Rectal smooth muscle tissue (tissue), 1 donor: Measurements from ENCODE around the gene NPAS3.

Experiments used
- H3K27ac ChIP-seq: one replicate; pipeline ENCODE4 v1.7.0; 2013; ENCODE audit warnings: low read depth, low read length, inconsistent platforms
- H3K27me3 ChIP-seq: one replicate; pipeline ENCODE4 v1.7.0; 2013; ENCODE audit warnings: low read length; ENCODE audit not compliant: control insufficient read depth, insufficient read depth
- H3K36me3 ChIP-seq: one replicate; pipeline ENCODE4 v1.7.0; 2013; ENCODE audit warnings: low read length; ENCODE audit not compliant: control insufficient read depth, insufficient read depth
- H3K4me1 ChIP-seq: one replicate; pipeline ENCODE4 v1.7.0; 2013; ENCODE audit warnings: low read length; ENCODE audit not compliant: control insufficient read depth, insufficient read depth
- H3K4me3 ChIP-seq: one replicate; pipeline ENCODE4 v1.7.0; 2013; ENCODE audit warnings: low read length
- H3K9ac ChIP-seq: one replicate; pipeline ENCODE4 v1.7.0; 2013; ENCODE audit warnings: low read length

The NPAS3 gene

DNA sequence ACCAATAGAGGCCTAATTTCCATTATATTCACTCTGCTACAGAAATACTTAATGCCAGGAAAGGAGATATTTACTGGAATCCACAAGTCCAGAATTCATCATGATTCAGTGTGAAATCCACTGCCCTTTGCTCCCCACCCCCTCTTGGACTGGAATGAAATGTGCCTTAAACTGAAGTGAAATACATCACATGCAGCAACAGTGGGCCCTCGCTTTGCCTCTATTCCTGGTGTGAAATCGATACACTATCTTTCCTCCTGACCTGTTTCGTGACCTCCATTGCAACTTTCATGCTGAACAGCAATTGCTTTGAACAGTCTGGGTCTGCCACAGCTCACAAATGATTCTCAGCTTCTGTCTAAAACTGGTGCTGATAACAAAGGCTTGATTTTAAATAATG lies 100.6 kb downstream of the NPAS3 start:
- Histone ChIP-seq H3K9ac (no peak overlapping the region), H3K27me3 (no peaks in the 10 kb centered on the region), H3K4me3 (no peak overlapping the region), H3K27ac (no peak overlapping the region), H3K4me1 (no peaks in the 10 kb centered on the region), H3K36me3 (no peaks in the 10 kb centered on the region)

DNA sequence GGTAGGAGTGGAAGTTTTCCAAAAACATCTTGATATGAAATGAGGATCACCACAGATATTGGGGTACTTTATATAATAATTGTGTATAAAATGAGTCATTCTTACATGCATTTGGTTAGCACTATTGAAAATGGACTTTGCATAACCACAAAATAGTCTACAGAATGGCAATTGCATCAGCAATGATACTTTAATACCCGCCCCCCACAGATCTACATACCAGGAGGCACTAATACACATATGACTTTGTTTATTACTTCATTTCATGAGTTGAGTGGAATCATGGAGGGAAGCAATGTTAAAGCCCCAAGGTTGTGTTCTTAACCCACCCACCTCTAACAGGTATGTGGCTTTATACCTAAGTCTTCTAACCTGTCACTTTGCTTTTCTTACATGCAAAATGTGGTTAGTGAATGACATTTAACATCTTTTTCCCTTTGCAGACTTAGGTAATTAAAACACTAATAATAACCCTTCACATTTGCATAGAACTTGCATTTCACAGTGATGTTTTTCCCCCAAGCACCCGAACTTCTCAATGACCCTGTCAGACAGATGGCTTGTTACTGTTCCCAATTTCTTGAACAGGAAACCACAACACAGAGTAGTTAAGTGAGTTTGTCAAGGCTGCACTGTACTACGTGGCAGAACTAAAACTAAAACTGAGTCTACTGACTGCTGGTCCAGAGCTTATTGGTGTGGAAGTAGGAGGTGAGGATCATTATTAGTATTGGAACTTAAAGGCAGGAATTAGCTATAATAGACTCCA lies 101.9 kb downstream of the NPAS3 start:
- H3K4me1 ChIP-seq = no peaks in the 10 kb centered on the region
- H3K27ac ChIP-seq = no peak overlapping the region
- no peaks in the 10 kb centered on the region for H3K36me3 ChIP-seq
- H3K9ac ChIP-seq = no peak overlapping the region
- H3K4me3 ChIP-seq = no peak overlapping the region
- H3K27me3 ChIP-seq = no peaks in the 10 kb centered on the region

DNA sequence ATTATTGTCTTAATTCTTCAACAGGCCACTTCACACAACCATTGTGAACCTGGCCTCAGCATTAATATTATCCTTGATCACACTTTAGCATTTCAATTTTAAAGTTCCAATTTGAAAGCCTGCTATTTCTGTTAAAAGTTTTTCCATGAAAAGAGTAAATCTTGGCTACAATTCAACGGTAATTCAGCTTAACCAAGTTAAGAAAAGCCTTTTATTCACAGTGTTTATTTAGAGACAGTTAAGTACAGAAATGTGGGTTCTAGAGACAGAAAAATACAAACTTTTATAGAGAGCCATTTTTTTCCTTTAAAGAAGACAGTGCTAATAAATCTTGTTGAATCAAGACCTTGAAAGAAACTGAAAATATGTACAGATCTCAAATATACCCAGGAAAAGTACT lies 103.9 kb downstream of the NPAS3 start:
- H3K27me3 ChIP-seq = no peaks in the 10 kb centered on the region
- H3K27ac ChIP-seq = no peak overlapping the region
- no peak overlapping the region for H3K4me3 ChIP-seq
- no peaks in the 10 kb centered on the region for H3K36me3 ChIP-seq
- no peaks in the 10 kb centered on the region for H3K4me1 ChIP-seq
- no peak overlapping the region for H3K9ac ChIP-seq

DNA sequence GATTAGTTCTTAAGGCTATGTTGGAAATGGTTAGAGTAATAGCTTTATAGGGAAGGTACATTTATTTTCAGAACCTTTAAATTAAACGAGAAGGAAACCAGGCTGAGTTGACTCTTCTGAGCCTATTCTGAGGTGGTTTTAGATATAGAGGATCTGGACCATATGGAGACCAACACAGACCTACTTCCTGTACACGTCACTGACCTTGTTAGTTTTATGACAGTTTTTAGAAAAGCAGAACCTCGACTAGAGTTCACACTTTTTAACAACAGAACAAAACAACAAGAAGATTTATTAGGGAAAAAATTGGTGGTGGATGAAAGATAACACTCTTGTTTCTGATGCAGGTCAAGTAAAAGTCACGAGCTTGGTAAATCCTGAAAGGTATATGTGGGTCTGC lies 107.1 kb downstream of the NPAS3 start:
- Histone ChIP-seq H3K36me3 (no peaks in the 10 kb centered on the region), H3K27me3 (no peaks in the 10 kb centered on the region), H3K4me1 (no peaks in the 10 kb centered on the region), H3K27ac (no peak overlapping the region), H3K9ac (no peak overlapping the region), H3K4me3 (no peak overlapping the region)

DNA sequence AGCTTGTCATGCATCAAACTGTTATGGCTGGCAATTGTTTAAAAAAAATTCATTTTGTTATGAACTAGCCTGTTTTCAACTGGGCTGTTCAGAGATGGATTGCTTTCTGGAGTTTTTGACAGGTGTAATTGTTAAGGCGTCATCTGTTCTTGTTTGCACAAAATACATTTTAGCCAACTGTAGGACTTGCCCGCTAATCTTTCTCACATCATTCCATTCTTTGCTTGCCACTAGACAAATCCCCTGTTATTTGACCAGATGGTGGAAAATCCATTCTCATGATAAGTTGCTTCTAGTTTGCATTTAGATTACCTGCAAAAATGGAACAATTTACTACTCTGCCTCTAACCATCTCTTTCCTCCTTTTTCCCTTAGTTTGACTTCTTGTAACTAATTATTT lies 114.3 kb downstream of the NPAS3 start:
- no peaks in the 10 kb centered on the region for H3K36me3 ChIP-seq

DNA sequence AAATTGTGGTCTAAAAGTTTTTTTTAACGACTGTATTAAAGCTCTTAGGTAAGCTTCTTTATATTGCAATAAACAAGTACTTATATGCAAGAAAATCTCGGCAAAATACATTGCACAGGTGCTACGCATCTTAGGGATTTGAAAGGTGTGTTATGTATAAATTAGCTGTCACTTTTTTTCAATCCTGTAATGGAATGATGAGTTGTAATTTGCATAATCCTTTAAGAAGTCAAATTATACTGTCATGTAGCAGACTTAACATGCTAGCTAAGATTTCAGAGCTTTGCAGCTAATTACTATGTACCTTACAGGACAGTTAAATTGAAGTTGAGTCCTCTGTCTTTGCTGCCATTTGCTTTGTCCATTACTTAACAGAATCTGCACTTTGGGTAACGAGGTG lies 117.5 kb downstream of the NPAS3 start:
- Histone ChIP-seq H3K36me3 (no peaks in the 10 kb centered on the region), H3K4me1 (no peaks in the 10 kb centered on the region), H3K27ac (no peak overlapping the region), H3K27me3 (no peaks in the 10 kb centered on the region), H3K9ac (no peak overlapping the region), H3K4me3 (no peak overlapping the region)

More for the DNA sequence above, 114.3 kb downstream of the NPAS3 start:
- Histone ChIP-seq H3K27ac (no peak overlapping the region), H3K27me3 (no peaks in the 10 kb centered on the region), H3K4me3 (no peak overlapping the region), H3K4me1 (no peaks in the 10 kb centered on the region), H3K9ac (no peak overlapping the region)

DNA sequence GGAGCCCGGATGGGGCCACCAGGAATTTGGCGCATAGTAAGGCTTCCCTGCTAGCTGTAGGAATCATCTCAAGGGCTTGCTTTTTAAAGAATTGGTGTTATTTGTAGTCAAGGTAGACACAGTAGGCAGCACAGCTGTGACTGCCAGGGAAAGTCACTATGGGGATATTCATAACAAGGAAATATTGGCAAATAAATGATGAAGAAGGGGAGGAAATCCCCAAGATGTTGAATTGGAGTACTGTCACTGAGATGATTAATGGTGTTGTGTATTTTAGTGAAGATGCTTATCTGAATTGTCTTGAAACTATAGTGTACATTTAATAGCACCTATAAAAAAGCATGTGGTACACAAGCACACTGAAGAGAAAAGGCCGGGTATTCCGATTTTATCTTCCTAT lies 118.9 kb downstream of the NPAS3 start:
- Histone ChIP-seq H3K4me1 (no peaks in the 10 kb centered on the region), H3K9ac (no peak overlapping the region)

DNA sequence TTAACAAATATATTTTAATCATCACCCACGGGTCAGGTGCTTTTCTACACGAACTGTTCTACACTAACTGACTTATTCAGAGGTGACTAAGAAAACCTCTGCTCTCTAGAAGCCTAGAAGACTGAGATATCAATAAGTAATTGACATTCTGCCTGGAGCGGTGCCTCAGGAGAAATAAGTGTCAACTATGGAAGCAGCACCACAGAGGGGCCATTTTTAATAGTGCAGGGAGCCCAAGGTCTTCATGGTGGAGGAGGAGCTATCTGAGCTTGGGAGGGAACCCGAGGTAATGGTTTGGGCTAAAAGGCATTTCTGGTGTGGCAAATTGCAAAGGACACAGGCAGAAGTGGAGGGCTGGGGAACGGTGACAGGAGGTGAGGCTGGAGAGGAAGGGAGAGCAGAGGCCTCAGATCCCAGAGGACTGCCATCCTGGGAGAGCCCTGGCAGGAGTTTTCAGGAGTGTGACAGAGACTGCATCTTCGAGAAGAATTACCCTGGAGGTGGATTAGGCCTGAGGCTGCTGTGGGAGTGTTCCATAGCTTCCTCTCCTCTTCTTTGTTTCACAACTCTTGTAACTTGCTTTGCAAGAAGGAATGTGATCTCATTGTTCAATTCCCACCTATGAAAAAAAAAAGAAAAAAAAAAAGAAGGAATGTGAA lies 123.1 kb downstream of the NPAS3 start:
- H3K36me3 ChIP-seq = no peaks in the 10 kb centered on the region
- H3K9ac ChIP-seq = no peak overlapping the region
- no peaks in the 10 kb centered on the region for H3K27me3 ChIP-seq
- no peaks in the 10 kb centered on the region for H3K4me1 ChIP-seq
- H3K27ac ChIP-seq = no peak overlapping the region
- H3K4me3 ChIP-seq = no peak overlapping the region

More for the DNA sequence above, 118.9 kb downstream of the NPAS3 start:
- H3K4me3 ChIP-seq = no peak overlapping the region
- H3K27ac ChIP-seq = no peak overlapping the region
- no peaks in the 10 kb centered on the region for H3K27me3 ChIP-seq
- no peaks in the 10 kb centered on the region for H3K36me3 ChIP-seq

DNA sequence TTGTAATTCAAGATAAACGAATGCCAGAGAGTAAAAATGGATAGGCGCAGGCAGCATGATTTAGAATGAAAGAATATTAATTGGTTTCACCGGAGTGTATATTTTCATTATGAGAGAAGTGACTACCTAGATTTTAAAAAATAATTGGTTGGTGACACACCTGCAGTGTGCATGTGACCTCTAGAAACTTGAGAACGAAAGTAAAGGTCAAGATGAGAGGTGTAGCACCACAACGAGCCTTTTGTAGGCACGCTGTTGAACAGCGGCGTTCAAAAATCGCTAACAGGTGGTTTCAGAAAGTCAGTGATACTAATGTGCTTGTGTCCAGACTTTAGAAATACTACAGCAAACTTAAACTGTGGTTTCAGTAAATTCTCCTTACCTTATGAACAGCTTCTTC lies 123.8 kb downstream of the NPAS3 start:
- no peak overlapping the region for H3K4me3 ChIP-seq
- H3K9ac ChIP-seq = no peak overlapping the region

DNA sequence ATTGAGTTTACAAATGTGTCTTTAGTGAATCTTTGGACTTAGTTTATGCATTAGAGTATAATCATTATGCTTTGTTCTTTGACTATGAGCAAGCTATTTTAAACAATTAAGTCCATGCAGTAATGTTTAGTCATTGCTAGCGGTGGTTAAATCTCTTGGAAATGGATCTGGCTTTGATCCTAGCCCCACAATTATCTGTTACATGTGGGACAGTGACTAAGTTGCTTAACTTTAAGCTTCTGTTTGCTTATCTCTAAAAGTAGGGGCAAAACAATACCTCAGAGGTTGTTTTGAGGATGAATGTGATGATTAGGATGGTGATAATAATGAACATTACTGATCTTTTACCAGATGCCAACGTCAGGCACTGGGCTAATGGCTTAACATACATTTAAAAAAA lies 124.2 kb downstream of the NPAS3 start:
- H3K36me3 ChIP-seq = no peaks in the 10 kb centered on the region
- H3K9ac ChIP-seq = no peak overlapping the region
- H3K27ac ChIP-seq = no peak overlapping the region
- H3K27me3 ChIP-seq = no peaks in the 10 kb centered on the region
- H3K4me1 ChIP-seq = no peaks in the 10 kb centered on the region
- no peak overlapping the region for H3K4me3 ChIP-seq

More for the DNA sequence above, 123.8 kb downstream of the NPAS3 start:
- no peak overlapping the region for H3K27ac ChIP-seq
- no peaks in the 10 kb centered on the region for H3K27me3 ChIP-seq
- no peaks in the 10 kb centered on the region for H3K4me1 ChIP-seq
- H3K36me3 ChIP-seq = no peaks in the 10 kb centered on the region

DNA sequence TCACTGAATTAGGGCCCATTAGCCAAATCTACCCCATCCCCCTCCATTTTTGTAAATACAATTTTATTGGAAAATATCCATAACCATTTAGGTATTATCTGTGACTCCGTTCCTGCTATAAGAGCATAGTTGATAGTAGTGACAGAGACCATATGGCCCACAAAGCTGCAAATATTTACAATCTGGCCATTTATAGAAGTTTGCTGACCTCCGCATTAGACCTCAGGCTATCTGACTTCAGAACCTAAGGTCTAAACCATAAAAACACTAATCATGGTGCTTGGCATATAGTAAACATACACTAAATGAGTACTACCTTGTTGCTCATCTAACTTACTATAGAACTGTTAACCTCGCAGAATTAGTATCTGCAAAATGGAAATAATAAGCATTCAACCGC lies 124.8 kb downstream of the NPAS3 start:
- no peaks in the 10 kb centered on the region for H3K36me3 ChIP-seq
- H3K9ac ChIP-seq = no peak overlapping the region
- H3K4me1 ChIP-seq = no peaks in the 10 kb centered on the region
- H3K27me3 ChIP-seq = no peaks in the 10 kb centered on the region
- H3K4me3 ChIP-seq = no peak overlapping the region
- H3K27ac ChIP-seq = no peak overlapping the region

DNA sequence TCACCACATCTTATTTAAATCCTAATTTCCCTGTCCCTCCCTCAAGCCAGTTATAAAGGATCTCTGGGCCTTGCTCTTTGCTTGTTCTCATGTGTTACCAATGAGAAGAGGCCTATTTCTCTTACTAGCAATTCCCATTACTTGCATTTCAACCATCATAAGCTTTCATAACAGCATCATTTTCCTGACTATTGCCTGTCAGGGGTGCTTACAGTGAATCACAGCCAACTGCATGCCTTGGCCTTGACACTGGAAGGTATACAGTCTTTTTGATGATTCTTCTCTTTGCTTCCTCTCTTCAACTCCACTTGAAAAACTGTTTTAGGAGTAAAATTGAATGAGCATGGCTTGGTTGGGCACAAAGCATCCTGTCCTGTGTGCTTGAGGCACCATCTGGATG lies 127.0 kb downstream of the NPAS3 start:
- no peak overlapping the region for H3K9ac ChIP-seq
- no peaks in the 10 kb centered on the region for H3K36me3 ChIP-seq
- H3K27me3 ChIP-seq = no peaks in the 10 kb centered on the region
- H3K27ac ChIP-seq = no peak overlapping the region
- no peak overlapping the region for H3K4me3 ChIP-seq
- H3K4me1 ChIP-seq = no peaks in the 10 kb centered on the region

DNA sequence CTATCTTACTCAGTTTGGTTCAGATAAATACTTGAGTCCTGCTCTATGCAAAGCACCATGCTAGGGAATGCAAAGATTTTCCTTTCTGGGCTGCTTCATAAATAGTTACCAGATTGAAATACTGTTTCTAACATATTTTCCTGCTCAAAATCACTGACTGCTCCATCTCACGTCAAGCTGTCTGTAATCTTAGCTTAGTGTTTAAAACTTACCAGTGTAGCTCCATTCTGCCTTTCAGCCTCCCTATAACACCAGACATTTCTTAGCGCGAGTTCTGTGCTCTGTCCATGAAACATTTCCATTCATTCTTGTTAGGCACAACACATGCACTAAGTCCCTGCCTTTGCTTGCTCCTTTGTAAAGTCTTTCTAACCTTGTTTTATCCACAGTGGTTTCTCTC lies 129.4 kb downstream of the NPAS3 start:
- H3K4me1 ChIP-seq = no peaks in the 10 kb centered on the region
- no peaks in the 10 kb centered on the region for H3K36me3 ChIP-seq
- no peaks in the 10 kb centered on the region for H3K27me3 ChIP-seq
- no peak overlapping the region for H3K9ac ChIP-seq
- H3K4me3 ChIP-seq = no peak overlapping the region
- H3K27ac ChIP-seq = no peak overlapping the region
